ENCODE data around the gene C17orf107.
A peak's percentile ranks its signal among the peaks of the same experiment; 100 is the strongest.

C17orf107 gene

GRCh38 chr17:4891411-4892410 lies 7.6 kb upstream of the C17orf107 start:
- no peak overlapping the region for H3K27ac ChIP-seq
- no peak for TF ChIP-seq ZFX (IDR thresholded peaks at IDR 0.05; ENCODE audit: borderline replicate concordance)
- TF ChIP-seq, protein P1, sequence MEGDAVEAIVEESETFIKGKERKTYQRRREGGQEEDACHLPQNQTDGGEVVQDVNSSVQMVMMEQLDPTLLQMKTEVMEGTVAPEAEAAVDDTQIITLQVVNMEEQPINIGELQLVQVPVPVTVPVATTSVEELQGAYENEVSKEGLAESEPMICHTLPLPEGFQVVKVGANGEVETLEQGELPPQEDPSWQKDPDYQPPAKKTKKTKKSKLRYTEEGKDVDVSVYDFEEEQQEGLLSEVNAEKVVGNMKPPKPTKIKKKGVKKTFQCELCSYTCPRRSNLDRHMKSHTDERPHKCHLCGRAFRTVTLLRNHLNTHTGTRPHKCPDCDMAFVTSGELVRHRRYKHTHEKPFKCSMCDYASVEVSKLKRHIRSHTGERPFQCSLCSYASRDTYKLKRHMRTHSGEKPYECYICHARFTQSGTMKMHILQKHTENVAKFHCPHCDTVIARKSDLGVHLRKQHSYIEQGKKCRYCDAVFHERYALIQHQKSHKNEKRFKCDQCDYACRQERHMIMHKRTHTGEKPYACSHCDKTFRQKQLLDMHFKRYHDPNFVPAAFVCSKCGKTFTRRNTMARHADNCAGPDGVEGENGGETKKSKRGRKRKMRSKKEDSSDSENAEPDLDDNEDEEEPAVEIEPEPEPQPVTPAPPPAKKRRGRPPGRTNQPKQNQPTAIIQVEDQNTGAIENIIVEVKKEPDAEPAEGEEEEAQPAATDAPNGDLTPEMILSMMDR (IDR thresholded peaks at IDR 0.05), result no peak

- H3K27ac ChIP-seq, result peak overlapping the region; percentile 18; the same call in 1 of the 2 replicates
- TF ChIP-seq ZFX (IDR thresholded peaks at IDR 0.05; ENCODE audit: borderline replicate concordance), result no peak
- TF ChIP-seq, protein P1 (IDR thresholded peaks at IDR 0.05), result no peak
These were observed 6.7 kb upstream of the C17orf107 start for GRCh38 chr17:4892499-4893221.

GRCh38 chr17:4893272-4893671 lies 6.1 kb upstream of the C17orf107 start:
- TF ChIP-seq, protein P1 (IDR thresholded peaks at IDR 0.05), result no peak
- TF ChIP-seq ZFX (IDR thresholded peaks at IDR 0.05; ENCODE audit: borderline replicate concordance), result no peak
- peak overlapping the region; percentile 18; the same call in 1 of the 2 replicates for H3K27ac ChIP-seq

DNA sequence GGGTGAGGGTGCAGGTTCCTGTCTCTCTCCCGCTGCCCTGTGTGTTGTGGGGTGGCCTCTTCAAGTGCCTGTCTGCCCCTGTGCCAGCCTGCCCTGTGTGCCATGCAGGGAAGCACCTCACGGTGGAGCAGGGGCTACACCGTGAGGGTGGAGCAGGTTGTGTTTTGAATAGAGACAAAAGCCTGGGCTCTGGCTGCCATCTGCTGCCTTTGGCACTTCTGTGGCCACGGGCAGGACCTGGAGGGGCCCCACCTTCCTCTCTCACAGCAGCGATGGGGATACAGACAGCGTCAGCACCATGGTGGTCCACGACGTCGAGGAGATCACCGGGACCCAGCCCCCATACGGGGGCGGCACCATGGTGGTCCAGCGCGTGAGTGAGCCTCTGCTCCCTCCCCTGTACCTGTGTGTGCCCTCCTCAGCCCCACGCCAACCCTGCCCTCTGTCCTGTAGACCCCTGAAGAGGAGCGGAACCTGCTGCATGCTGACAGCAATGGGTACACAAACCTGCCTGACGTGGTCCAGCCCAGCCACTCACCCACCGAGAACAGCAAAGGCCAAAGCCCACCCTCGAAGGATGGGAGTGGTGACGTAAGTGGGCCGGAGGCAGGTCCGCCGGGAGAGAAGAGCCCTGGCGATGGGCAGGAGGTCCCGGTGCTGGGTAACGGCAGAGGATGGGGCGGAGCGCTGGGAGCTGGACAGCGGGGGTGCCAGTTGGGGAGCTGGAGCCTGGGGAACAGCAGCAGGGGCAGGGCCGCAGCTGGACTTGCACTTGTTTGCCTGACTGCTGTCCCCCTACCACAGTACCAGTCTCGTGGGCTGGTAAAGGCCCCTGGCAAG lies 5.4 kb upstream of the C17orf107 start:
- TF ChIP-seq, protein P1 (IDR thresholded peaks at IDR 0.05), result no peak
- no peak for TF ChIP-seq ZFX (IDR thresholded peaks at IDR 0.05; ENCODE audit: borderline replicate concordance)
- H3K27ac ChIP-seq, result peak overlapping the region; percentile 98; the same call in 1 of the 2 replicates

DNA sequence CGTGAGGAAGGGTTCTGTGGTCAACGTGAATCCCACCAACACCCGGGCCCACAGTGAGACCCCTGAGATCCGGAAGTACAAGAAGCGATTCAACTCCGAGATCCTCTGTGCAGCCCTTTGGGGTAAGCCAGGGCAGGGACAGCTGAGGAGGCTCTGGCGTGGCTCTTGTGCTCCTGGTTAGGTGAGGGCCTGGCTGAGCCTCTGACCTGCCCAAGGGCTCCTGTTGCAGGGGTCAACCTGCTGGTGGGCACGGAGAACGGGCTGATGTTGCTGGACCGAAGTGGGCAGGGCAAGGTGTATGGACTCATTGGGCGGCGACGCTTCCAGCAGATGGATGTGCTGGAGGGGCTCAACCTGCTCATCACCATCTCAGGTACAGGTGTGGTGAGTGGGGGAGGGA lies 4.2 kb upstream of the C17orf107 start:
- TF ChIP-seq ZFX (IDR thresholded peaks at IDR 0.05; ENCODE audit: borderline replicate concordance), result no peak
- TF ChIP-seq, protein P1 (IDR thresholded peaks at IDR 0.05), result no peak
- H3K27ac ChIP-seq, result peak overlapping the region; percentile 98; the same call in 1 of the 2 replicates

DNA sequence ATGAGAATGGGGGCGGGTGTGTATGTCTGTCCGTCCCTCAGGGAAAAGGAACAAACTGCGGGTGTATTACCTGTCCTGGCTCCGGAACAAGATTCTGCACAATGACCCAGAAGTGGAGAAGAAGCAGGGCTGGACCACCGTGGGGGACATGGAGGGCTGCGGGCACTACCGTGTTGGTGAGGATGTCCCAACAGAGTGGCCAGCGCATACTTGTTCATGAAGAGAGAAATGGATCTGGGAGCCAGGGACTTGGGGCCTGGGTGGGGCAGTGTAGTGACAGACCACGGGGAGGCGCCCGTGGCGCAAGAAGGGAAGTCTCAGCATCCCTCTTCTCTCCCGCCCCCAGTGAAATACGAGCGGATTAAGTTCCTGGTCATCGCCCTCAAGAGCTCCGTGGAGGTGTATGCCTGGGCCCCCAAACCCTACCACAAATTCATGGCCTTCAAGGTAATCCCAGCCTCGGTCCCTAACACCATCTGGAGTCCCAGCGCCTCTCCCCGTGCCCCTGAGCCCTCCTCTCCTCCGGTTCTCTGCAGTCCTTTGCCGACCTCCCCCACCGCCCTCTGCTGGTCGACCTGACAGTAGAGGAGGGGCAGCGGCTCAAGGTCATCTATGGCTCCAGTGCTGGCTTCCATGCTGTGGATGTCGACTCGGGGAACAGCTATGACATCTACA lies 3.5 kb upstream of the C17orf107 start:
- H3K27ac ChIP-seq, result peak overlapping the region; percentile 98
- TF ChIP-seq, protein P1 (IDR thresholded peaks at IDR 0.05), result peak; percentile 29; the same call in 1 of the 2 replicates
- no peak for TF ChIP-seq ZFX (IDR thresholded peaks at IDR 0.05; ENCODE audit: borderline replicate concordance)

Measured in 22Rv1 (cell line).